Fibroblast of skin of left biceps (primary cell): ENCODE results near the gene ERMP1.

Experiments used
- DNase-seq, 2 experiments: peaks; one replicate each; pipeline ENCODE4 v3.0.0-alpha.2; 2013; ENCODE audit warnings: low read depth in 2 of 2

ERMP1 gene

GRCh38 chr9:5854063-5854790, 21.3 kb upstream of the ERMP1 start:
- no peak for DNase-seq

DNA sequence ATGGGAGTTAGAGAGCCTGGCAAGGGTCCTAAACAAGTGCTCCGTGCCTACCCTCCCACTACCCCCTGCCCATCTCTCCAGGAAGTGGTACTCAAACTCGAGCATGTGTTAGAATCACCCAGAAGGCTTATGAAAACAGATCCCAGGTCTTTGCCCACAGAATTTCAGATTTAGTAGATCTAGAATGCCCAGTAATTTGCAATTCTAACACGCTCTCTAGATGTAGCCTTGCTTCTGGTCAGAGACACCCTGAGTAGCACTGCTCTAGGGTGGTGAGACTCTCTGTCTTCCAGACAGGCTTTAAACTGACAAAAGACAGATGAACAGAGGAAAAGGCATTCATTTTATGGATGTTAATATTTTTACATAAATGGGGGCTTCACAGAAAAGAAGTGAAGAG, 20.7 kb upstream of the ERMP1 start:
- no peak for DNase-seq

GRCh38 chr9:5852987-5853386, 20.1 kb upstream of the ERMP1 start:
- DNase-seq, result no peak

GRCh38 chr9:5851445-5851844, 18.5 kb upstream of the ERMP1 start:
- DNase-seq, result no peak

DNA sequence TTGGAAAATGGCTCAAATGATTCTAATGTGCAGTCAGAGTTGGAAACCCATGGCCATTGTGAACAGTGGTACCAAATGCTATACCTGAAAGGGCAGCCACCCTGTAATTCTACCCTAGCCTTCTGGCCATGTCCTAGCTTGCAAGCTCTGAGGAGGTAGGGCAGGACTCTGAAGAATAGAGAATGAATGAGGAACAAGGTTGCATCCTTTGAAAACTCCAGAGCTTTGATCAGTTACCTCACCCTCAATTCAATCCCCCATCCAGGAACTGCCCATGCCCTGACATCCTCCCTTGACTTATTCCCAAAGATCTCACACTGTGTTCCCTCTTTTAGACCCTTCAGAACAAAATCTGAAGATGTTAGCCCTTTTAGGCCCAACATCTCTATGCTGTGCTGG, 17.8 kb upstream of the ERMP1 start:
- DNase-seq, result no peak

- no peak for DNase-seq
Measured at GRCh38 chr9:5848372-5848882, 15.5 kb upstream of the ERMP1 start.

DNA sequence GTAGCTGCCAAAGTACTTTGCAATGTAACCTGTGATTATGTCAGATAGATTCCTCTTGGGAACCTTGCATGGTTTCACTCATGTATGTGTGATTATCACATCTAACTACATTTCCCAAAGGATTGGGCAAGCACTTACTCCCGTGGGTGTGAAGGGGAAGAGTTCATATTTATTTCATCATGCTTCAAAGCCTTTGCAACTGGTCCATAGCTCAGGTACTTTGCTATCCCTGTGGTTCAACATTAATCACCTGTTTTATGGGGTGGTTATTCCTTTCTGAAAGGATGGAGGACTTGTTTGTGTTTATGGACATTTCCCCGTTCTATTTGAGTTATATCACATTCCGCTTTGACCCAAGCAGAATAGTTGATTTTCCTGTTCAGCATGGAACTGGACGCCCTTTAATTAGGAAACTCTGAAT, 13.6 kb upstream of the ERMP1 start:
- DNase-seq, result no peak

DNA sequence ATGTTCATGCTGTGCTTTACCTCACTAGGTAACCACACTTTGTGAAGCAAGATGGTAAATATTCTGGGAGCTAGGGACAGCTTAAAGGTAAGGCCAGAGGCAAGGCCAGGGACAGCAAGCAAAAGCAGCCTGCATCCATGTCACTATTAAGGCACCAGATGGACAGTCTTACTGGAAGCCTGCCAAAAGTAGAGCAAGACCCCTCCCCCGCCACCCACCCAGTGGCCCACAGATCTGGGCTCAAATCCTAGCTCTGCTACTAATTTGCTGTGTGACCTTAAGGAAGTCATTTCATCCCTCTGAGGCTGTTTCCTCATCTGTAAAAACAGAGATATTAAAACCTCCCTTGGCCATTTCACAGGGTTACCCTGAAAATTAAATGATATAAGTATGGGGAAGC, 13.2 kb upstream of the ERMP1 start:
- DNase-seq, result no peak

- DNase-seq, result no peak
Measured at GRCh38 chr9:5845157-5845531, 12.2 kb upstream of the ERMP1 start.

- DNase-seq, result no peak
Measured at GRCh38 chr9:5843794-5844471, 11.0 kb upstream of the ERMP1 start.

DNA sequence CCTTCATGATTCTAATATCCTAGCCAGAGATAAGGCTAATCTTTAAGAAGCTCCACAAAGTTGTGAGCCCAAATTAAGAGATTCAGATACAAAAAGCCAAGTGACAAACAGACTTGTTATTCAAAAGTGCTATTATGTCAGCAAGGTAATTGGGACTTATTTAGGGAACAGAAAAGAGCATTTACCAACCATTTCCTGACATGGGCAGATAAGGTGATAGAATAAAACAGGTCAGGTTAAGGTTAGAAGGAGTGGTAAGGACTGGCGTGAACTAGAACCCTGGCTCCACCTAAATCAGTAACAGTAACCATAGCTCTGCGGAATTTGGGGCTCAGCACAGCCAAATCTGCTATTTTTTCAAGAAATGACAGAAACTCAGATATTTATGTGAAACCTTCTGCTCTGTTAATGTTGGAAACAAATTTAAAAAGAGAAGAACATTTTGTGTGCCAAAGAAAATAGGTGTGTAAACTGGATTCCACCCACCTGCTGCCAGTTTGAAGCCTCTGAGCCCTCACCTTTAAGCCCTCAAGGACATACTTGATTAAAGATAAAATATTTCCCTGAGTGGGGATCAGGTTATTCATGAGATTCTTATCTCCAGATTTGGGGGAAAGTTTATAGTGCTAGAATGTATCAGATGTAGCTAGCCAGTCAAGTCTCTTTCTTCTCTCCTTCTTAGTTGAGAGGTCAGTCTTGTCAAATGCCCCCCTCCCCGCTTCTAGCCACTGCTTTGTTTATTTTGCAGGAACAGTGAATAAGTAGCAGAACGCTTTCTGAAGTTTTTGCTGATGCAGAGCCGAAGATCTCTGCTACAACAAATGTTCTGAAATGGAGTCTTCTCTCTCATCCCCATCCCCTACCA, 10.2 kb upstream of the ERMP1 start:
- no peak for DNase-seq

GRCh38 chr9:5841771-5842573, 9.1 kb upstream of the ERMP1 start:
- no peak for DNase-seq

- no peak for DNase-seq
Measured at GRCh38 chr9:5840788-5841187, 7.9 kb upstream of the ERMP1 start.

GRCh38 chr9:5839572-5839902, 6.6 kb upstream of the ERMP1 start:
- no peak for DNase-seq

DNA sequence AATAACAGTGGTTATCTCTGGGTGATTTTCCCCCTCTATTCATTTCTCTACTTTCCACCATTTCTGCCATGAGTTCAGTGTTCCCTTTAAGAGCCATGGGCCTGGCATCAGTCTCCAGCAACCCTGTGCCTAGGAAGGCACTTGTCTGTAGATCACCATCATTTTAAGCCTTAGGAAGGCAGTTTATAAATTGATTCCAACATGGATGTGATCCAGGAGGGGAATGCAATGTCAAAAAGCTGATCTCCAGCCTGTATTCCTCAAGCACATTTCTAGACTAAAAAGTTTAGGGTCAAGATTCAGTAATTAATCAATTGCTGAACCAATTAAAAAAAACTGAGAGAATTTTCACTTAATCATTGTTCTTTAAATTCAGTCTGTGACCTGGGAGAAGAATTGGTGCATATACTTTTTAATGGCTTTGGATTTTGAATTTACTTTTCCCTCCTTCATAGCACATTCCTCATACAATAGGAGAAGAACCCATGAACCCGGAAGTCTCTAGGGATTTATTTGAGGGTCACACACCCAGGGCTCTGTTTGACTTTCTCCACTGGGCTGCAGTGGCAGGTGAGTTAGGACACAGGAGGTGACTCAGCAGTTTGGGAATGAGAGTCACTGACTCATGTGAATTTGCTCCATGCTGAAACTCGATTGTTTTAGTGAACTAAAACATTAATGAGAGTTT, 6.1 kb upstream of the ERMP1 start:
- DNase-seq, result no peak

DNA sequence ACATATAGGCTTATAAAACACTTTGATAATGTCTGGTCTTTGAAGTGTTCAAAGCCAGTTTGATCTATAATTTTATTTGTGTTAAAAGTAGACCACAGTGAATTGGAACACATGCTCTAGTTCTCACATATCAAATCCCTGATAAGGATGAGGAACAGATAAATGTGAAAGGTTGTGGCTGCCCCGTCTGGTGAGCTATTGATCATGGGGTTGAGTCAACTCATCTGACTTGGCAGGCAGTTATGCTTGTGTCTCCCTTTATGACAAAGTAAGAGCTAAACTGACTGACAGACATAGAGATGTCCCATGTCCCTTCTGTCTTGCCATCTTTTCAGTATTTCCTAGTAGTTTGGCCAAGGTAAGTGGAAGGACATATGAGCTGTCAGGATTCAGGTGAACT, 2.9 kb upstream of the ERMP1 start:
- DNase-seq, result no peak

DNA sequence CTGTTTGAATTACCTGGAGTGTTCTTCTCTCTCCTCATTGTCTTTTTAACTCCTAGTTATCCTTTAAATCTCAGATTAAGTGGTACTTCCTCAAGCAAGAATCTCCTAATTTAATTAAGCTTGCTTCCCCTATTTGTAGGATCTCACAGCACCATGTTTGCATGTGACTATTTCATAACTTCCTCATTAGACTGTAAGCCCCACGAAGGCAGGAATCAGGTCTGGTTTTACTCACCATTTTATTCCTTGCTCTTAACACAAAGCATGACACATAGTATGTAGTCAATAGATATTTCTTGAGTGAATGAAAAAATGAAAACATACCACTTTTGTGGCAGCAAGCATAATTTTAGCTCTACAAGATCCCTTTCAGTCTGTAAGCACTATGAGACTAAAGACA, 1.3 kb upstream of the ERMP1 start:
- no peak for DNase-seq

DNA sequence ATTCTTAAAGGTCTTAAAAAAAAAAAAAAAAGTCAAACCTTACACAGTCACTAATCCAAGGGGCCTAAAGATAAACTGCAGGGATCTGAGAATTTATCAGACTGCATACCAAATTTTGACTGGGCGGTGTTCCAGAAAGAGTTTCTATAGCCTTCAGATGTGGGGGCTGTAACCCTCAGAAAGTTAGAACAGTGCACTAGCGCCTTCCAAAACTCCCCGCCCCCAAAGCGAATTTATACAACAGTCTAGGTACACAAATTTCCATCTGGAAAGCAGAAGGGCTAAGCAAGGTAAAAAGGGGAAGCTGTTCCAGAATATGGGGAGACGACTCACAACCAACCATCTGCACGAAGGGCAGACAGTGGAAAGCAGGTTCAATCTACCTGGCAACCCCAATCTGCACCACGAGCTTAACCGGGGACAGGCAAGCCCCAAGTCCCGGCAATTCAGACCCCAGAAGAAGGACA, 813 bp downstream of the ERMP1 start:
- no peak for DNase-seq

DNA sequence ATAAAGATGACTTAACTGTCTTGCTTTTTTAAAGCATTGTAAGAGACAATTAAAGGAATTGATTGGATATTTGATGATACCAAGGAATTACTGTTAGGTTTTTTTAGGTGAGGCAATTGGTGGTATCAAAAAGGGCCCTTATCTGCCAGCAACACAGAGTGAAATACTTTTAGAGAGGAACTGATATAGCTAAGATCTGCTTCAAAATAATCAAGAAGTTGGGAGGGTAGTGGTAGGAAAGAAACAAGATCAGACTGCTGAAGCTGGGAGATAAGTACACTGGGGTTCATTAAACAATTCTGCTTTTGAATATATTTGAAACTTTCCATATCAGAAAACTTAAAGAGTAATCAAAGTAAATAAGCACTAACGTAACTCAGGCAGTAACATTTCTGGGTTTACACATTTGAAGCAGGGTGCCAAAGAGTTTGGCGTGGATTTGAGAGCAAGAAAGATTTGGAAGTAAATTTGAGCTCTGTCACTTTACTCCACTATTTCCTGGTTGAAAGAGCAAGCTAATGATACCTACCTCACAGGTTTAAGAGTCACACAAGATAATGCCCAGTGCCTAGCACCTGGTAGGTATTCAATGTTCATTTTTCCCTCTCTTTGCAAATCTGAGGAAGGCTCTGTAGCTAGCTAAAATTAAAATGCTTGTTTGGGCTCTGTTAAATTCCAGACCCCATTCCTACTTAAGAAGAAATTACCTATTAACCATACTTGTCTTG, 6.9 kb downstream of the ERMP1 start:
- DNase-seq, result no peak

- no peak for DNase-seq
Measured at GRCh38 chr9:5825223-5825622, 7.7 kb downstream of the ERMP1 start.
